Dermis blood vessel endothelial cell (primary cell): ENCODE data around the gene ACVR2B. TPM values are rescaled to one million over a fixed set of nuclear protein-coding genes. Genes with fewer than 3 reads are reported as not detected.

Experiments used
- DNase-seq: peaks from one replicate; pipeline ENCODE4 v3.0.0; 2010
- total RNA-seq: library from RNA; depleted of rRNA; stranded (reverse); fragments of >200 nt; gene quantifications from 2 replicates; pipeline ENCODE4 v1.2.3, GENCODE V29; 2014

Gene ACVR2B
- total RNA-seq, 1 donor from 2014 or later: 7.3 TPM

GRCh38 chr3:38488949-38489348, 35.3 kb downstream of the ACVR2B start:
- DNase-seq: no peak

- no peak for DNase-seq
These were observed 36.1 kb downstream of the ACVR2B start for GRCh38 chr3:38489766-38490165.

GRCh38 chr3:38490281-38491030, 36.8 kb downstream of the ACVR2B start:
- DNase-seq: no peak

- DNase-seq: no peak
These were observed 37.5 kb downstream of the ACVR2B start for GRCh38 chr3:38491215-38491614.

GRCh38 chr3:38493031-38493430, 39.3 kb downstream of the ACVR2B start:
- peak; percentile 70 for DNase-seq

GRCh38 chr3:38496131-38496910, 42.6 kb downstream of the ACVR2B start, which contains the start of gene EXOG:
Gene EXOG, plus strand, starts transcription at chr3:38496340. Its CDS starts 28 bp downstream, at chr3:38496368.
- peak; percentile 96 for DNase-seq

- DNase-seq: no peak
These were observed 43.3 kb downstream of the ACVR2B start for GRCh38 chr3:38497031-38497430.

- no peak for DNase-seq
These were observed 47.2 kb downstream of the ACVR2B start for GRCh38 chr3:38500688-38501417.

- no peak for DNase-seq
These were observed 53.4 kb downstream of the ACVR2B start for GRCh38 chr3:38507120-38507519.

GRCh38 chr3:38509732-38510131, 56.0 kb downstream of the ACVR2B start:
- DNase-seq: no peak

GRCh38 chr3:38510631-38511030, 56.9 kb downstream of the ACVR2B start:
- DNase-seq: no peak

- no peak for DNase-seq
These were observed 57.9 kb downstream of the ACVR2B start for GRCh38 chr3:38511546-38511945.

GRCh38 chr3:38515367-38515766, 61.7 kb downstream of the ACVR2B start:
- no peak for DNase-seq

GRCh38 chr3:38516669-38517068, 63.0 kb downstream of the ACVR2B start:
- DNase-seq: peak; percentile 21

- DNase-seq: peak; percentile 33
These were observed 65.3 kb downstream of the ACVR2B start for GRCh38 chr3:38519000-38519399.

- DNase-seq: no peak
These were observed 66.0 kb downstream of the ACVR2B start for GRCh38 chr3:38519651-38520050.

- peak; percentile 90 for DNase-seq
These were observed 67.8 kb downstream of the ACVR2B start for GRCh38 chr3:38521391-38521987.

- no peak for DNase-seq
These were observed 68.3 kb downstream of the ACVR2B start for GRCh38 chr3:38522002-38522401.

- no peak for DNase-seq
These were observed 70.5 kb downstream of the ACVR2B start for GRCh38 chr3:38524141-38524739.

- DNase-seq: no peak
These were observed 73.1 kb downstream of the ACVR2B start for GRCh38 chr3:38526792-38527191.

GRCh38 chr3:38528457-38528856, 74.8 kb downstream of the ACVR2B start:
- peak; percentile 34 for DNase-seq

- no peak for DNase-seq
These were observed 78.8 kb downstream of the ACVR2B start for GRCh38 chr3:38532529-38532928.
